GM12872 (cell line): Measurements from ENCODE around the gene APBA2.

Experiments used
- TF ChIP-seq, protein P1 (sequence below): IDR thresholded peaks from 3 replicates; pipeline ENCODE4 v1.5.1; 2011; ENCODE audit warnings: low read depth, mild to moderate bottlenecking, low read length, moderate library complexity; ENCODE audit not compliant: insufficient read depth

The APBA2 gene

DNA sequence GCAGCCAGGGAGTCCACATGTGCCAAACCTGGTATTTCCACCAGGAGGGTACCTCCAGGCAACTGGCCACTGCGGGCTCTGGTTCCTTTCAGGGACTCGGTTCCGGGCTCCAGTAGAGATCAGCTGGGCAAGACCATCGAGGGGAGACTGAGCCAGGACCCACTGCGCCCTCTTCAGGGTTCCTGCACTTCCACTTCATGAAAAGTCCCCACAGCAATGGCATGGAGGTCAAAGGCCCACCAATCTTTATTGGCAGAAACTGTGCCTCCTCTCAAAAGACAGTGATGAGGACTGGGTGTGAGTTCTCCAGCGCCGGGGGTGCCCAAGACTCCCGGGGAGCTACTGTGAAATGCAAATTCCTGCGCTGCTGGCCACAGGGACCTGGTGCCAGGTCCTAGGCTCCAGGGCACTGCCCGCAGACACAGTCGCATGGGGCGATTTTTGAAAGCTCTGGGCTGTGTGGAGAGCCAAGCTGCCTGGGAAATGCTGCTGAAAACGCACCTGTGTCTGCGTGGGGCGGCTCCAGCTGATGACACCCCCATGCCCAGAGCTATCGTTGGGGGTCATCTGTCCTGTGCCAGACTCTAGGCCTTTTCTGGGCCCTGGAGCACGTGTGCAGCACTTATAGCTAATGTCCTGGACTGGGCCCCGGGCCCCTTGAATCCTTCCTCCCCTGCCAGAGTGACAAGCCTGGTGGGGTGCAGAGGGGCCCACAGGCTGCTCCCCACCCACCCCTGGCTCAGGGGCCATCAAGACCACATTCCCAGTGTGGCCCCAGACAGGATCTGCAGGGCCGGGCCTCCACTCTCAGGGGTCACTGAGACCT, 239.8 kb downstream of the APBA2 start:
- TF ChIP-seq, protein P1, sequence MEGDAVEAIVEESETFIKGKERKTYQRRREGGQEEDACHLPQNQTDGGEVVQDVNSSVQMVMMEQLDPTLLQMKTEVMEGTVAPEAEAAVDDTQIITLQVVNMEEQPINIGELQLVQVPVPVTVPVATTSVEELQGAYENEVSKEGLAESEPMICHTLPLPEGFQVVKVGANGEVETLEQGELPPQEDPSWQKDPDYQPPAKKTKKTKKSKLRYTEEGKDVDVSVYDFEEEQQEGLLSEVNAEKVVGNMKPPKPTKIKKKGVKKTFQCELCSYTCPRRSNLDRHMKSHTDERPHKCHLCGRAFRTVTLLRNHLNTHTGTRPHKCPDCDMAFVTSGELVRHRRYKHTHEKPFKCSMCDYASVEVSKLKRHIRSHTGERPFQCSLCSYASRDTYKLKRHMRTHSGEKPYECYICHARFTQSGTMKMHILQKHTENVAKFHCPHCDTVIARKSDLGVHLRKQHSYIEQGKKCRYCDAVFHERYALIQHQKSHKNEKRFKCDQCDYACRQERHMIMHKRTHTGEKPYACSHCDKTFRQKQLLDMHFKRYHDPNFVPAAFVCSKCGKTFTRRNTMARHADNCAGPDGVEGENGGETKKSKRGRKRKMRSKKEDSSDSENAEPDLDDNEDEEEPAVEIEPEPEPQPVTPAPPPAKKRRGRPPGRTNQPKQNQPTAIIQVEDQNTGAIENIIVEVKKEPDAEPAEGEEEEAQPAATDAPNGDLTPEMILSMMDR: no peak

DNA sequence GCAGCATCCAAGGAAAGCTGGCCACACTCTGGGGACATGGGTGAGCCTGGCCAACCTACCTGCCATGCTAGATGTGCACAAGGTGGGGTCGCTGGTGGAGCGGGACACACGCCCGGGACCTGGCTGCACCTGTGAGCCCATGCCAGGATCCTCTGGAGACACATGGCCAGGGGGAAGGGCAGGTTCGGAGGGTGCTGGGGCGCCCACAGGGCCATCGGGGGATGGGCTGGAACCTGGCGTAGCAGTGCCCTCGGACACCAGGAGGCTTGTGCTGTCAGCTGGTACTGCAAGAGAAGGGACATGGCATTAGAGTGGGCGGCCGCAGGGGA, 240.4 kb downstream of the APBA2 start:
- TF ChIP-seq, protein P1: no peak

DNA sequence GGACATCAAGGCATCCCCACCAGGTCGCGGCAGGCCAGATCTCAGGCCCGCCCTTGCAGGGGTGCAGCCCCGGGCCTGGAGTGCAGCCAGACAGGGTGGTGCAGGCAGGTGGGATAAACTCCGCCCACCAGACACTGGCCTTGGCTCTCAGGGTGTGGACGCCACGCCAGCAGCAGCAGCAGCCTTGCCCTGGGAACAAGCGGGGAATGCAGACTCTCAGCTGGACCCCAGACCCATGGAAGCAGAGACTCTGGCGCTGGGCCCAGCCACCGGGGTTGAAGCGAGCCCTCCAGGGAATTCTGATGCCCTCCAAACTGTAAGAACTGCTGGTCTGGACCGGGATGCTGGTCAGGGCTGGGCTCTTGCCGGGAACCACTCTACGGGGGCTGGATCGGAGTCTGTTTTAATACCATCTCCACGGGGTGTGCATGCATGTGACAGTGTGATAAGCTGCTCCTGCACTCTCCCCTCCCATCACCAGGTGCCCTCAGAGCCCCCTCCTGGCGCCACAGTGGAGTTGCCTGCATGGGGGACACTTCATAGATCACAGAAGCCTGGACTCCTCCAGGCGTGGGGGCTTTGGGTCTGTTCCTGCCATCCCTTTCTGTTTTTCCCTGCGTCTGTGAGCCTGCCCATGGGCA, 241.2 kb downstream of the APBA2 start:
- TF ChIP-seq, protein P1: no peak

DNA sequence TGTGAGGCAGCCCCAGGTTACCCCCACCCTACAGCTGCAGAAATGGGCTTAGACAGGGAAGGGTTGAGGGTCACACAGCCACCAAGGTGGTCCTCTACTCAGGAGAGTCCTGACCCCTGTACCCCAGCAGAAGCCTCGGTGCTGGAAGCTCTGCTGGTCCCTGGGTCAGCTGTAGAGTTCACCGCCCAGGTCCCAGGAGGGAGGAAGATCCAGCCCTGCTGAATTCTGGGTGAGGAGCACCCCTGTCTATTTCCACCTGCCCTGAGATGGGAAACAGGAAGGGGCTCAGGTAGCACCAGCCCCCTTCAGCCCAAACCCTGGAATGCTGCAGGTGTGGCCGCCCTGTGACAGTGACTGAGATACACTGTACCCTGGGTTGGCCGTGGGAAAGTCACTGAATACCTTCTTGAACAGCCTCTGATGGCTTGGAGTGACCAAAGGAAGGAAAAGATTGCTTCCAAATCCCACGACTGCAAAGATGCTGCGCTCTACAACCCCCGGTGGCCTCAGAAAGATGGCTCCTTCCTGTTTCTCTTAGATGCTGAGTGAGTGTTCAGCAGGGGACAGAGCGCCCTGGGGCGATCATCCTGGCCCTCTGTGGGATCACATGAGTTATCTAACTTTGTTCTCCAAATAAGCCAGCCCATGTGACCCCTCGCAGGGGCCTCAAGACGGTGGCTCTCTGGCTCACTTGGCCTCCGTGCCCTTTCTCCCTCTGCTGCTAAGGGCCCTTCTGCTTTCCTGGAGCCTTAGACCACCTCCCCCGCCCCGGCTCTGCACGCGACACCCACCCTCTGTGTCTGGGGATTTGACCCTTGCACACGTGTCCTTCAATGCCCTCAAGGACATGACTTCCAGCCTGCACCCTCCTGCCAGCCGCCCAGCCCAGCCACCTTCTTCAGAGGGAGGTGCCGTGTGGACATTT, 242.0 kb downstream of the APBA2 start:
- TF ChIP-seq, protein P1: no peak

DNA sequence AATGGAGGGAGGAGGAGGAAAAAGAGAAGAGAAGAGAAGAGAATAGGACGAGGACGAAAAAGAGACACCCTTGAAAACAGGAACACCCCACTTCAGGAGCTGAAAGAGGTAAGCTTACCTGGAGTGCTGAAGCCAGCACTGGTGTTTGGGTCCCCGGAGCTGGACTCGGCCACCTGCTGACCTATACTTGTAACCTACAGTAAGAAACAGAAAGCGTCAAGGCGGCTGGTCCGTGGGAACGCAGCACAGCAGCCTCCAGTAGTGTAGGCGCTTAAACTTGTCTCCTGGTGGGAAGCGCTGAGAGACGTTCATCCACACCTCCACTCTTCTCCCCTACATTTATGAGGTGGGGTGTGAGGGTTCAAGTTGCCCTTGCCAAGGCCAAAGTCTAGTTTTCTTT, 242.9 kb downstream of the APBA2 start:
- TF ChIP-seq, protein P1: no peak

DNA sequence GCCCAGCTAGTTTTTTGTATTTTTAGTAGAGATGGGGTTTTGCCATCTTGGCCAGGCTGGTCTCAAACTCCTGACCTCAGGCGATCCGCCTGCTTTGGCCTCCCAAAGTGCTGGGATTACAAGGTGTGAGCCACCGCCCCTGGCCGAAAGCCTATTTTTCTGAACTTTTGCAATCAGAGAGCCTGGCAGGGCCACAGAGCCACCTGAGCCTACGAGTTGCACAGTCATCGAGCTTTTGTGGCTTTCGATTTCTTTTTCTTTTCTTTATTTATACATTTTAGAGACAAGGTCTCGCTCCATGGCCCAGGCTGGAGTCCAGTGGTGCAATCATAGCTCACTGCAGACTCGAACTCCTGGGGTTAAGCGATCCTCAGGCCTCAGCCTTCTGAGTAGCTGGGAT, 243.4 kb downstream of the APBA2 start:
- TF ChIP-seq, protein P1: no peak

DNA sequence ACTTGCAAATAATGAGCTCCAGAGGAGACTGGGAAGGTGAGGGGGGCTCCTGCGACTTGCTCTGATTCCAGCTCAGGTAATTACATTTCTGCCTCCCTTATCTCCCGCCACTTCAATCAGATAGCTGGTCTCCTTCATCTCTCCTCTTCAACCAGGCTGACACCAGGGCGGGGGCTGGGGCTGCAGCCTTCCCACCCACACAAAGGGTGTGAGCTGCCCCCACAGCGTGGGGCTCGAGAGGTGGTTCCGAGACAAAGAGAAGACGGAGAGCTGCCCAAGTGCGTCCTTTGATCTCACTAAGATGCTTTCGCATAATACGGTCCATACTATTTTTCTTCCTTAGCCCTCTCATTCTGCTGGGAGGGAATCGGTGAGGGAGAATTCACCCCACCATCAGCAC, 244.2 kb downstream of the APBA2 start:
- TF ChIP-seq, protein P1: no peak
